RWPE2 (cell line): ENCODE data around the gene SPATA33.
A peak's percentile ranks its signal among the peaks of the same experiment; 100 is the strongest.

ENCODE experiments used
- ATAC-seq: fragments of 200-7000 bp; cut with Tn5 transposase; 3 replicates; pipeline ENCODE4 v1.9.1; 2021; ENCODE audit warnings: low read depth
- DNase-seq: peaks from one replicate; pipeline ENCODE4 v3.0.0-alpha.2; 2020; ENCODE audit warnings: low spot score
- H3K27ac ChIP-seq: fragments of 450-650 bp; 2 replicates; pipeline ENCODE4 v1.5.1; 2017; ENCODE audit warnings: mild to moderate bottlenecking; ENCODE audit not compliant: poor library complexity, severe bottlenecking
- H3K27me3 ChIP-seq: fragments of 250-450 bp; sonication (Bioruptor Pico); 2 replicates; pipeline ENCODE4 v1.5.1; 2021; ENCODE audit warnings: mild to moderate bottlenecking, moderate library complexity; ENCODE audit not compliant: insufficient read depth, poor library complexity, severe bottlenecking
- H3K36me3 ChIP-seq: fragments of 250-450 bp; sonication (Bioruptor Pico); 2 replicates; pipeline ENCODE4 v1.5.1; 2020; ENCODE audit warnings: low read depth, mild to moderate bottlenecking, moderate library complexity
- H3K4me1 ChIP-seq: fragments of 250-450 bp; sonication (Bioruptor Pico); 2 replicates; pipeline ENCODE4 v1.5.1; 2021; ENCODE audit warnings: mild to moderate bottlenecking, moderate library complexity; ENCODE audit not compliant: insufficient read depth, poor library complexity, severe bottlenecking
- H3K4me3 ChIP-seq: fragments of 250-450 bp; sonication (Bioruptor Pico); 2 replicates; pipeline ENCODE4 v1.5.1; 2021; ENCODE audit warnings: mild to moderate bottlenecking, moderate library complexity; ENCODE audit not compliant: severe bottlenecking
- H3K9me3 ChIP-seq: fragments of 250-450 bp; sonication (Bioruptor Pico); 2 replicates; pipeline ENCODE4 v1.5.1; 2021; ENCODE audit warnings: mild to moderate bottlenecking, moderate library complexity; ENCODE audit not compliant: severe bottlenecking
- TF ChIP-seq, protein P1 (sequence below): fragments of 450-650 bp; IDR thresholded peaks from one replicate; pipeline ENCODE4 v1.5.1; 2017; ENCODE audit warnings: mild to moderate bottlenecking, moderate library complexity; ENCODE audit not compliant: poor library complexity, severe bottlenecking

The SPATA33 gene

DNA sequence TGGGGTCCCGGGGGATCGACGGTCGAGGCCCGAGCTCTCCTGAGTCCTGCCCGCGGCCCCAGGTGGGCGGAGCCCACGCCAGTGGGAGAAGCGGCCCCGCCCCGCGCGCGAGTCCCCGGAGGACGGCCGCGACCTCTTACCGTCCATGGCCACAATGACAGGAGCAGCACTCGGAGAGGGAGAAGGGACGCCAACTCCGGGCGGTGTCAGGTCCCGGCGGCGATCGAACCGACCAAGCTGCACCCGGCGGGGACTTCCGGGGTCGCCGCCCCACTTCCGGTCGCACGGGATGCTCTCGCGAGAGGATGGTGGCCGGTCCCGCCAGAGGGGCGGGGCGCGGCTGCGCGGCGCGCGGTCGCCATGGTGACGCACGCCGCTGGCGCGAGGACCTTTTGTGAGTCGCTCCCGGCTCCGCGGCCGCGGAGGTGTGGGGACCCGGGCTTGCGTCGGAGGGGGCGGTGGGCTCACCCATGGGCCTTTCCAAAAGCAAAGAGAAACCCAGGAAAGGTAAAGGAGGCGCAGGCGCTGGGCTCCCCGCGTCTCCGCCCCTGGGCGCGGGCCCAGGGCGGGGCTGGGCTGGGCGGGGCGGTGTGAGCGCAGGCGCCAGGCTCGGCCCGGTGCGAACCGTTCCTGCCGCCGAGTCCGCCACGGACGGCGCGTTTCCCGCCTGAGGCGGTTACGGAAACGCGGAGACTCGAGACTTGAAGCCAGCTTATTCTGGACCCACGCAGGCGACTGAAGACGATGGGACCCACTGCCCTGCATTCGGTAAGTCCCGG is at the start of gene SPATA33, which contains the start of gene CHMP1A:
SPATA33 (plus strand) TSS at position 395 of the 779 bp plus-strand sequence; CDS start at position 471, 76 bp downstream.
CHMP1A (minus strand) TSS at position 267 of the 779 bp plus-strand sequence; CDS start at position 147, 120 bp downstream.
- Histone ChIP-seq H3K36me3 (peaks cover 46% of the 10 kb centered on the region), H3K27ac (peak within 1 kb of the TSS; percentile 57), H3K4me3 (peak within 1 kb of the TSS; percentile 89), H3K27me3 (no peaks in the 10 kb centered on the region), H3K4me1 (peaks cover 6% of the 10 kb centered on the region), H3K9me3 (no peaks in the 10 kb centered on the region)
- DNase-seq (no peak), ATAC-seq (peak; percentile 89)
- TF ChIP-seq, protein P1, sequence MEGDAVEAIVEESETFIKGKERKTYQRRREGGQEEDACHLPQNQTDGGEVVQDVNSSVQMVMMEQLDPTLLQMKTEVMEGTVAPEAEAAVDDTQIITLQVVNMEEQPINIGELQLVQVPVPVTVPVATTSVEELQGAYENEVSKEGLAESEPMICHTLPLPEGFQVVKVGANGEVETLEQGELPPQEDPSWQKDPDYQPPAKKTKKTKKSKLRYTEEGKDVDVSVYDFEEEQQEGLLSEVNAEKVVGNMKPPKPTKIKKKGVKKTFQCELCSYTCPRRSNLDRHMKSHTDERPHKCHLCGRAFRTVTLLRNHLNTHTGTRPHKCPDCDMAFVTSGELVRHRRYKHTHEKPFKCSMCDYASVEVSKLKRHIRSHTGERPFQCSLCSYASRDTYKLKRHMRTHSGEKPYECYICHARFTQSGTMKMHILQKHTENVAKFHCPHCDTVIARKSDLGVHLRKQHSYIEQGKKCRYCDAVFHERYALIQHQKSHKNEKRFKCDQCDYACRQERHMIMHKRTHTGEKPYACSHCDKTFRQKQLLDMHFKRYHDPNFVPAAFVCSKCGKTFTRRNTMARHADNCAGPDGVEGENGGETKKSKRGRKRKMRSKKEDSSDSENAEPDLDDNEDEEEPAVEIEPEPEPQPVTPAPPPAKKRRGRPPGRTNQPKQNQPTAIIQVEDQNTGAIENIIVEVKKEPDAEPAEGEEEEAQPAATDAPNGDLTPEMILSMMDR, result no peak

DNA sequence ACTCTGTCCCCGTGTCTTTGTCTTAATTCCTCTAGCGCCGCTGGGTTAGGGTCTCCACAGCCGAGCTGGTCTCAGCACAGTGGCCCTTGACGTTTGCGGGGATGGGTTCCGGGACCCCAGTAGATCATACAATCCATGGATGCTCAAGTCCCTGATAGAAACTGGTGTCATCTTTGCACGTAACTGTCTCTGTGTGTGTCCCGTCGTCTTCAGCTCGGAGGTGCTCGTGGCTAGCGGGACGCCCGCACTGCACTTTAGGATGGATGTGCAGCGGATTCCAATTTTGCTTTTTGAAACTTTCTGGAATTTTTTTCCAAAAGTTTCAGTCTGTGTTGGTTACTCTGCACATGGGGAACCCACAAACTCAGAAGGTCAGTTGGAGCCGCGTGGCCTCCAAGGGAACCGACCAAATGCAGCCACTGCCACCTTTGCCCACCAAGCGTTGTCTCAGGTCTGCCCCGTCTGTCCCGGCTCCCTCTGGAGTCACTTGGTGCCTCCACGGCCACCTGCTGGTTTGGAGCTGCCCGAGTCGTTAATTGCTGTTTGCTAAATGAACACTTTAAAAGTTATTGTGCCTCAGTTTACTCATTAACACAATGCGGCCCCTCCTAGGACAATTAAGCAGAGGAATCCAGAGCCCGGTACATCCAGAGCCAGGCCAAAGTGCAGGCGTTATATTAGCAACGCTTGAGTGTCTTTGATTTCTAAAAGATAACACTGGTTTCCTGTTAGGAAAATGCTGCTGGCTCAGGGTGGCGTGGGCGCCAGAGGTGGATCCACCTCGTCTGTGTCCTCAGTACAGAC is 49.5 kb upstream of the SPATA33 start:
- H3K4me3 ChIP-seq, result no peak overlapping the region
- TF ChIP-seq, protein P1, result no peak
- no peaks in the 10 kb centered on the region for H3K36me3 ChIP-seq
- H3K27ac ChIP-seq, result no peak overlapping the region
- H3K27me3 ChIP-seq, result no peaks in the 10 kb centered on the region
- DNase-seq (no peak), ATAC-seq (no peak)
- no peaks in the 10 kb centered on the region for H3K9me3 ChIP-seq
- no peaks in the 10 kb centered on the region for H3K4me1 ChIP-seq

DNA sequence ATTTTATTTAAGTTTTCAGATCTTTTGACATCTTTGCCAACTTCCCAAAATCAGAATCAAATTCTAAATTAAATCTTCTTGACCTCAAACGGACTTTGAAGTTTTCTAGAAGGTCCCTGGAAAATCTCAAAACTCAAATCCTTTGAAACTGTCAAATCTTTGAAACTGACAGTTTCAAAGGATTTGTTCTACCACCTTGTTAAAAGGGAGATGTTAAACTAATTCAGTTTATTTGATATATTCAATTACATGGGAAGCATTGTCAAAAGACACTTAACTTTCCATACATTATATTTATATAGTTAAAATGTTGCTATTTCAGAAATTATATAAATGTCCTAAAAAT is 47.6 kb upstream of the SPATA33 start:
- no peaks in the 10 kb centered on the region for H3K9me3 ChIP-seq
- TF ChIP-seq, protein P1, result no peak
- no peak overlapping the region for H3K27ac ChIP-seq
- H3K36me3 ChIP-seq, result no peaks in the 10 kb centered on the region
- H3K27me3 ChIP-seq, result no peaks in the 10 kb centered on the region
- ATAC-seq (no peak), DNase-seq (no peak)
- H3K4me3 ChIP-seq, result no peak overlapping the region
- no peaks in the 10 kb centered on the region for H3K4me1 ChIP-seq

DNA sequence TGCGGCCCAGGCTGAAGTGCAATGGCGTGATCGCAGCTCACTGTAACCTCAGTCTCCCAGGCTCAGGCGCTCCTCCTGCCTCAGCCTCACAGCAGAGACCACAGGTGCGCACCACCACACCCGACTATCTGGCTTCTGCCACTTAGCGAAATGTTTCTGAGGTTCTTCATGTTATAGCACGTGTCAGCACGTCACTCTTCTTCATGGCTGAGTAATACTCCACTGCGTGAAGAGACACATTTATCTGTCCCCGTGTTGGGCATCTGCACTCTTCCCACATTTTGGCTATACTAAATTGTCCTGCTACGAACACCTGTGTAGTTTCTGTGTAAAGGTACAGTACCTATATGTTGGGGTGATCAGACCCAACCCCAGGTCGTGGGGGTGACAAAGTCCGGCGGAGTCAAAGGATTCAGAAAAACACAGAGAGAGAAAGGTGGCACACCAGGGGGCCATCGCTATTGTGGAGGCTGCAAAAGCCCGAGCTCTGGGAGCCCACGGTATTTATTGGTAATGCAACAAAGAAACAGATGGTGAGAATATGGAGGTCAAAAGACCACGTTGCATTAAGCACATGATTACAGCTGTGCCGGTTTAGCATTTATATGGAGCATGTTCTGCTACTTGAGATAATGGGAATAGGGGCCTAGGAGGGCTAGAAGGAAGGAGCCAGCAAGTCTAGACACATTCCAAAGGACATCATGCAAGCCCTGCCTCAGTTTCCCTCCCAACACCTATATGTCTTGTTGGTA is 45.0 kb upstream of the SPATA33 start:
- Histone ChIP-seq H3K27ac (no peak overlapping the region), H3K4me3 (no peak overlapping the region), H3K9me3 (no peaks in the 10 kb centered on the region), H3K36me3 (no peaks in the 10 kb centered on the region), H3K27me3 (no peaks in the 10 kb centered on the region), H3K4me1 (no peaks in the 10 kb centered on the region)
- DNase-seq (peak; percentile 40), ATAC-seq (no peak)
- TF ChIP-seq, protein P1, result no peak
